ENCODE measurements around the gene KCNK7.

The KCNK7 gene

DNA sequence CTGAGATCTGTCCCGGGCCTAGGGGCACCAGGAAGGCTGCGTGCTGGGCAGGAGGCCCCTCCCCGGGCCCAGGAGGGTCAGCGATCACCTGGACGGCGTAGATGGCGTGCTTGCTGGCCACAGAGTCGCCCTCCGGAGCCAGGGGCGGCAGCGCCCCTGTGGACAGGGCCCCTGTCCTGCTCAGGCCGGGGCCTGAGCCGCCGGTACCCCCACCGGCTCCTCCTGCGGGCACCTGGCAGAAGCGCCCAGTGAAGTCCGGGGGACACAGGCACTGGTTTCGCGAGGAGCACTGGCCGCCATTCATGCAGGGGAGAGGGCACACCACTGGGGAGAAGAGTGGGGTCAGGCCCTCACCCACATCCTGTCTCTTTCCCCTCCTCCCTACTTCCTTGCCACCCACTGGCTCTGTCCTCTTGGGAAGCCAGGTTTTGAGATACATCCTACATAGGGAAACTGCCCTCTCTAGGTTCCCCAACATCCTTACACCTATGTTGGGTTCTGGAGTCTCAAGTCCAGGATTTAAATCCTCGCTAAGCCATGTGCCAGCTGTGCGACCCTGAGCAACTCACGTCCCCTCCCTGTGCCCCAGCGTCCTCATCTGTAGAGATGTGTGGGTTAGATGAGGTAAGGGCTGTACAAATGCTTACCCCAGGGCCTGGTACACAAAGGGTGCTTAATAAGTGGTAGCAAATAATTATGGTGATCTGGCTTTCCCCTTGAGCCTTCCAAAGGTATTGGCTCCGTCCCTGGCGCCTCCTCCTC lies 41.4 kb downstream of the KCNK7 start:
- no peak for DNase-seq

DNA sequence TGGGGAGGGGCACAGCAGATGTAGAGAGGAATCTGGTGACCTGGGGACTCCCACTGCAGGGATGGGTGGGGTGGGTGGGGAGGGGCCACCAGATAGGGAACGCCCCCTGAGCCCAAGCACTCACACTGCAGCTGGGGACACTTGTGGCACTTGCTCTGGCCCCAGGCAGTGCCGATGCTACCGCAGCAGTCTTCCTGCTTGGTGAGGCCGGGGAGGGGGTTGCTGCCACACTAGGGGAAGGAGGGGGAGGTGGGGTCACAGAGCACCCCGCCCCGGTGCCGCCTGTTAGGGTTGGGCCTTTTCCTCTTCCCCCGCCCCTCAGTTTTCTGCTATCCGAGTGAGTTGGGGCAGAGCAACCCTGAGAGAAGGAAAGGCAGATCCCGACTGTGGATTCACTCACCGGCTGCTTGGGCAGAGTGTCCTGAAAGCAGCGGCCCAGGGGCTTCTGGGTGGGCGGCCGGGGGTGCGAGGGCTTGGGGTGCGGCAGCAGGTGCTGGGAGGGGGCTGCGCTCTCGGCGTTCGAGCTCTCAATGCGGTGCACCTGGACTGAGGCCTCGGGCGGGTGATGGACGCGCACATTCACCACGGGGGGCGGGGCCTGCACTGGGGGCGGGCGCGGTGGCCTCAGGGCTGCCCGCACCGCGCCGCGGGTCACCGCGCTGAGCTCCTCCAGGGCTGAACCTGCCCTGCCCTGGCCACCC lies 42.1 kb downstream of the KCNK7 start:
- DNase-seq, result no peak

DNA sequence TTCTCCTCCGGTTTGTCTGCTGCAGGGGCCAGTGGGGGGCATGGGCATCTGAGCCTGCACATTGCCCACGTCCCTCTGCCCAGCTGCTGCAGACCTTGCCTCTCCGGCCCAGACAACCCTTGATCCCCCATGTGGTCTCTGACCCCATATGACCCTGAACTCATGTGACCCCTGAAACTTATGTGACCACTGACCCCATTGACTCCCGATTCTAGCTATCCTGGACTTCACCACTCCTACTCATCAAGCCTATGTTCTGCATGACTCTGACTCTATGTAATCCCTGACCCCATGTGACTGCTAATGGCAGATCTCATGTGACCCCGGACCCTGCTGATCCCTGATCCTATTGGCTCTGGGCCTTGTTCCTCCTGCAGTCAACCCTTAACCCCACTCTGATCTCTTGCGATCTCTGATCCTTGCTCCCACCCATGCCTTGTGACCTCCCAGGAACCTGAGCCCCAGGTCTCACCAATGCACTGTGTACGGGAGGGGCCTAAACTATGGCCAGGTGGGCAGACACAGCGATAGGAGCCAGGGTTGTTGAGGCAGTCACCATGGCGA lies 43.1 kb downstream of the KCNK7 start:
- DNase-seq, result no peak

DNA sequence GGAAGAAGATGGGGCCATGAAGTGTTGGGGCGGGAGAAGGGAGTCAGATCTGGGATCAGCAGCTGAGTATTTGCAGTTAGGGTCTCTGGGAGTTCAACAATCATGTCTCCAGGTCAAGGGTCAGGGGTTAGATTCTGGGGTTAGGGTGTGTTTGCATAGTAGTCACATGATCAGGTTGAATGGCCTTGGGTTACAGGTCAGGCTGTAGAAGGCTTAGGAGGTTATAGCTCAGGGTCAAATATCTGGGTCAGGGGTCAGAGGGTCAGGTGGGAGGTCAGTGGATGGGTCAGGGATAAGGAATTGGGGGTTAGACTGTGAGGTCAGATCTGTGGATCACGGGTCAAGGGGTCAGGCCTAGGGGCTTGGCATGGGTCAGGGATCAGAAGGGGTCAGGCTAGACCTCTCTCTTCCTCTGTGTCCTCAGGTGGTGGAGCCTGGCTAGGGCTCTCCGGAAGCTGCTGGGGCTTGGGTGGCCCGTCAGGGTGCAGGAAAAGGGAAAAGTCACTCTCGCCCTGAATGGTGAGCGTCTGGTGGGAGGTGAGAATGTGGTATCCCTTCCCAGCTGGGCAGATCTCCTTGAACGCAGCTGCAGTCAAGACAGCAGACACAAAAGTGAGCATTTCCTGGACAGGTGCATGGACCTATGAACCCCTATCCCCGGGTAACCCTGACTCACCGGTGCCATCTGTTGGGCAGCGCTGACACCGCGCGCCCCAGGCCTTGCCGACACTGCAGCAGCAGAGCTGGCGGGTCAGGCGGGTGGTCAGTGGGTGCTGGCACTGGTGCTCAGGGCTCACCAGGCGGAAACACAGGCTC lies 43.8 kb downstream of the KCNK7 start:
- no peak for DNase-seq

DNA sequence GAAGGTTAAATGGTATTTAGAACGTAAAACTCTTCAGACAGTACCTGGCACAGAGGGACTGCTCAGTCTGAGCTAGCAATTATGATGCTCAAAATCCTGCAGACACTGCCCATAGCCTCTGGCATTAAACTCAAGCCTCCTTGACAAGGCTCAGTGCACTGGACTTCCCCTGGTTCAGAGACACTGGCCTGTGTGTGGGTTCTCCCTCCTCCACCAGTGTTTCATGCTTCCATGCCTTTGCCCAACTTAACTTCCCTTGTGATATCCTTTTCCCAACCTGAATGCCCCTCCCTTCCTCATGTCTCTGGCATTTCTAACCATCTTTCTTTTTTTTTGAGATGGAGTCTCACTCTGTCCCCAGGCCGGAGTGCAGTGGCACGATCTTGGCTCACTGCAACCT lies 46.5 kb downstream of the KCNK7 start:
- no peak for DNase-seq

DNA sequence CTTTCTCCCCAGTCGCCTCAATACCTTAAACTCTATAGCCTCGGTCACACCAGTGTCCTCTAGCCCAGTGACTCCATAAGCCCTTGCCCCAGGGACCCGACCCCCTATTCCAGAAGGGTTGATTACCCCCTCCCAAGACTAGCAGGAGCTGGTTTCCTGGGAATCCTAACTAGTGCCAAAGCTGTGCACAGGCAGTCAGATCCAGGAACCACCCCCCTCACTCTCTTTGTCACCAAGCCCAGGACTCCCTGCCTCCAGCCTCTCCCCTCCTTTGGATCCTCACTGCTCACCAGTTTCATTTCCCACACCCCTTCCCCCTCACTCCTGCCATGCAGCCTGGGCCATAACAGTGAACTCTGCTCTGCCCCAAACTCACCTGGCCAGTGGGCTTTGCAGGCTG lies 47.2 kb downstream of the KCNK7 start:
- DNase-seq, result no peak

DNA sequence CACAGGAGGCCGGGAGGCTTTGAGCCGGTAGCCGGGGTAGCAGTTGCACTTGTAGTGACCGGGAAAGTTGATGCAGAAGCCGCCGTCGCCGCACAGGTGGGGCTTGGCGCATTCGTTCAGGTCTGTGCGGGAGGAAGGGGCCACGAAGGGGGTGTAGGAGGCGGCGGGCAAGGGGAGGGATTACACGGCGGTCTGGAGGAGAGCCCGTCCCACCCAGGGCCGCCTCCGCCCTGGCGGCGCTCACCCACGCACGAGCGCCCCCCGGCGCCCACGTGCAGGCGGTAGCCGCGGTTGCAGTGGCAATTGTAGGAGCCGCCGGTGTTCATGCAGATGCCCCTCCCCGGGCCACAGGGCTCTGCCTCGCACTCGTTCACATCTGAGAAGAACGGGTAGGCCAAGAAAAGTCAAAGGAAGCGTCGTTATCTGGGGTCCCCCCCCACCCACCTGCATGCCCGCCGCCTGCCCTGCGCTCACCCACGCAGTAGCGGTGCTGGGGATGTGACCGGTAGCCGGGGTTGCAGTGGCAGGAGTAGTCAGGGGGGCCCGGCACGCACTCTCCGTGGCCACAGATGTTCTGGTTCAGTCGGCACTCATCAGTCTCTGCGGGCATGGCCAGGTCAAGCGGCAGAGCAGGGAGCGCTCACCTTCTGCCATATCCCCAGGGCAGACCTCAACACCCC lies 48.0 kb downstream of the KCNK7 start:
- DNase-seq, result no peak

DNA sequence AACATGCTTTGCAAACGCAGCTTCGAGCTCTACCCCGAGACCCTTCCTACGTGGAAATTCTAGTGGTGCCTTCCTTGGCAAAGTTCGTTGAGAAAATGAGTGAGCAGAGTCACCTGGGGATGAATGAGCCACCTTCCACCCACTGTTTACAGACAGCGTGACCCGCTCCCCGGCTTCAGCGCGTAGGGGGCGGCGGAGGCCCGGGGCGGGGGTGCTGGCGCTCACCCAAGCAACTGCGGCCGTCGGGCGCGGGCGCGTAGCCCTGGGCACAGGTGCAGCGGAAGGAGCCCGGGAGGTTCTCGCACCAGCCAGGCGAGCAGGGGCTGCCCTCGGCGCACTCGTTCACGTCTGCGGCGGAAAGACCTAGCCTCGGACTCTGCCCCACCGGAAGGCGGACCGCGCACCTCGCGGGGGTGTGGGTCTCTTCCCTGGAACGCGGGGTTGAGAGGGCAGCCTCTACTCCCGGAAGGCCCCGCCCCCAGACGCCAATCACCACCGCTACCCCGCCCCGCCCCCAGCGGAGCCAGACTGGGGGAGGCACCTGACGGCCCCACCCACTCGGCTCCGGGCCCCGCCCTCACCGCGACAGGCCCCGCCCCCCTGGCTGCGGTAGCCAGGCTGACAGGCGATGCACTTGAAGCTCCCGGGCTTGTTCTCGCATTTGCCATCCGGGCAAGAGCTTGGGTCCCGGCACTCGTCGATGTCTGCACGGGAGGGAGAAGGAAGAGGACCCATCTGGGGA lies 49.2 kb downstream of the KCNK7 start:
- no peak for DNase-seq

DNA sequence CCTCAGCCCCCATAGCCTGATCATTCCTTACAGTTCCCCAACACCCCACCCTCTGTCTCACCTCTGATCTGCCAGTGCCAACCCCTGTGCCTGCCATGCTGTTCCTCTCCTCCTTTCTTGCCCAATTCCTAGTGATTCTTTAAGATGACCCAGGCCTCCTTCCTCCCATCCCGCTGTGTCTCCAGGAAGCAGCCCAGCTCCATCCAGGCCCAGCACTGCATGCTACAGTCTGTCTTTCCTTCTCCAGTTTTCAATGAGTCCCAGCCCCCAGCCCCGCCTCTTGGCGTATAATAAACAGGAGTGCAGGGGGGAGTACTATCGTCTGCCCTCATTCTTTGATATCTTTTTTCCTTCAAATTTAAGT lies 49.8 kb downstream of the KCNK7 start:
- no peak for DNase-seq

All from amniotic stem cell (primary cell).